ELR (cell line): ENCODE measurements around the gene LRIG1.

Experiments used
- DNase-seq: peaks from one replicate; pipeline ENCODE4 v3.0.0-alpha.2; 2015; ENCODE audit warnings: low read depth

The LRIG1 gene

GRCh38 chr3:66467996-66468735 is 32.7 kb downstream of the LRIG1 start:
- DNase-seq: peak; percentile 34

- DNase-seq: no peak
Observed at GRCh38 chr3:66466606-66467270, 34.1 kb downstream of the LRIG1 start.

- DNase-seq: no peak
Observed at GRCh38 chr3:66465587-66465986, 35.2 kb downstream of the LRIG1 start.

GRCh38 chr3:66465034-66465433 is 35.8 kb downstream of the LRIG1 start:
- no peak for DNase-seq

- DNase-seq: no peak
Observed at GRCh38 chr3:66464512-66464894, 36.3 kb downstream of the LRIG1 start.

- no peak for DNase-seq
Observed at GRCh38 chr3:66463730-66464511, 36.9 kb downstream of the LRIG1 start.

GRCh38 chr3:66463054-66463631 is 37.7 kb downstream of the LRIG1 start:
- no peak for DNase-seq

GRCh38 chr3:66457252-66457651 is 43.6 kb downstream of the LRIG1 start:
- no peak for DNase-seq

GRCh38 chr3:66456711-66457173 is 44.1 kb downstream of the LRIG1 start:
- no peak for DNase-seq

- peak; percentile 18 for DNase-seq
Observed at GRCh38 chr3:66454464-66454859, 46.4 kb downstream of the LRIG1 start.

- DNase-seq: no peak
Observed at GRCh38 chr3:66453651-66454463, 47.0 kb downstream of the LRIG1 start.

GRCh38 chr3:66452303-66453011 is 48.4 kb downstream of the LRIG1 start:
- no peak for DNase-seq

GRCh38 chr3:66451766-66452165 is 49.1 kb downstream of the LRIG1 start:
- no peak for DNase-seq

- peak; percentile 15 for DNase-seq
Observed at GRCh38 chr3:66450390-66451022, 50.3 kb downstream of the LRIG1 start.

- no peak for DNase-seq
Observed at GRCh38 chr3:66449411-66449974, 51.3 kb downstream of the LRIG1 start.

- no peak for DNase-seq
Observed at GRCh38 chr3:66444146-66444644, 56.6 kb downstream of the LRIG1 start.

GRCh38 chr3:66443118-66443803 is 57.6 kb downstream of the LRIG1 start:
- DNase-seq: no peak

GRCh38 chr3:66442254-66443117 is 58.3 kb downstream of the LRIG1 start:
- peak; percentile 77 for DNase-seq
